ENCODE results near the gene SMYD3. TPM values are rescaled to one million over a fixed set of nuclear protein-coding genes. Genes with fewer than 3 reads are reported as not detected.

SMYD3 gene
- total and polyA plus RNA-seq, 10 donors = 12.5 to 33.1 (median 21.0) TPM

- Histone ChIP-seq H3K4me3 (no peak overlapping the region), H3K4me1 (no peaks in the 10 kb centered on the region), H3K36me3 (peaks cover 0 to 20% (median 0%) of the 10 kb centered on the region in 6 donors), H3K27me3 (replicated peaks in 1 of 7) (no peaks in the 10 kb centered on the region), H3K9me3 (no peaks in the 10 kb centered on the region), H3K27ac (no peak overlapping the region)
- intact Hi-C loops (cut with DNase I; ENCODE audit: low total_unique reads) = no loop called here
- DNase-seq = no peak
- 96 to 99% (median 97%) methylated on average over 3 of the region's 3 CpGs for WGBS, 5 donors
- no peak for TF ChIP-seq POLR2A (IDR thresholded peaks at IDR 0.05)
- TF ChIP-seq CTCF (IDR thresholded peaks at IDR 0.05 in 8 of 11, conservative IDR thresholded peaks at IDR 0.05 in 3 of 11) = no peak
- TF ChIP-seq POLR2AphosphoS5 (IDR thresholded peaks at IDR 0.05) = no peak
These were observed 318.0 kb downstream of the SMYD3 start for GRCh38 chr1:246189126-246189525.

GRCh38 chr1:246187834-246188372 lies 319.2 kb downstream of the SMYD3 start:
- Histone ChIP-seq H3K4me1 (no peaks in the 10 kb centered on the region), H3K27me3 (replicated peaks in 1 of 7) (no peaks in the 10 kb centered on the region), H3K9me3 (no peaks in the 10 kb centered on the region), H3K27ac (no peak overlapping the region), H3K4me3 (no peak overlapping the region), H3K36me3 (peaks cover 0 to 15% (median 0%) of the 10 kb centered on the region in 6 donors)
- no peak for DNase-seq
- intact Hi-C loops (cut with DNase I; ENCODE audit: low total_unique reads) = no loop called here
- 90 to 96% (median 94%) methylated on average over 10 of the region's 10 CpGs for WGBS, 5 donors
- TF ChIP-seq POLR2A (IDR thresholded peaks at IDR 0.05) (no peak), CTCF (IDR thresholded peaks at IDR 0.05 in 8 of 11, conservative IDR thresholded peaks at IDR 0.05 in 3 of 11) (no peak), POLR2AphosphoS5 (IDR thresholded peaks at IDR 0.05) (no peak)

GRCh38 chr1:246184503-246184902 lies 322.6 kb downstream of the SMYD3 start:
- WGBS, 5 donors = 87 to 100% (median 97%) methylated on average over 1 of the region's 1 CpG
- Histone ChIP-seq H3K36me3 (peaks cover 0 to 12% (median 0%) of the 10 kb centered on the region in 6 donors), H3K4me3 (no peak overlapping the region), H3K4me1 (no peaks in the 10 kb centered on the region), H3K27me3 (replicated peaks in 1 of 7) (no peaks in the 10 kb centered on the region), H3K9me3 (no peaks in the 10 kb centered on the region), H3K27ac (no peak overlapping the region)
- TF ChIP-seq POLR2A (IDR thresholded peaks at IDR 0.05) (no peak), CTCF (IDR thresholded peaks at IDR 0.05 in 8 of 11, conservative IDR thresholded peaks at IDR 0.05 in 3 of 11) (no peak), POLR2AphosphoS5 (IDR thresholded peaks at IDR 0.05) (no peak)
- no peak for DNase-seq
- intact Hi-C loops (cut with DNase I; ENCODE audit: low total_unique reads) = no loop called here

- no peak for TF ChIP-seq POLR2AphosphoS5 (IDR thresholded peaks at IDR 0.05)
- no peak for TF ChIP-seq CTCF (IDR thresholded peaks at IDR 0.05 in 8 of 11, conservative IDR thresholded peaks at IDR 0.05 in 3 of 11)
- no peak for TF ChIP-seq POLR2A (IDR thresholded peaks at IDR 0.05)
- DNase-seq = no peak
- WGBS, 5 donors = 36 to 44% (median 41%) methylated on average over 3 of the region's 3 CpGs
- Histone ChIP-seq H3K36me3 (peaks cover 0 to 12% (median 0%) of the 10 kb centered on the region in 6 donors), H3K27me3 (replicated peaks in 1 of 7) (no peaks in the 10 kb centered on the region), H3K9me3 (no peaks in the 10 kb centered on the region), H3K4me1 (peaks cover 0 to 13% (median 1%) of the 10 kb centered on the region in 6 donors), H3K27ac (no peak overlapping the region), H3K4me3 (no peak overlapping the region)
- intact Hi-C loops (cut with DNase I; ENCODE audit: low total_unique reads) = no loop called here
These were observed 324.8 kb downstream of the SMYD3 start for GRCh38 chr1:246182149-246182851.

Measured in spleen (tissue), 11 donors.